DND-41 (cell line): ENCODE results near the gene SGCB.

Experiments
- ATAC-seq: fragments of 200-7000 bp; cut with Tn5 transposase; 3 replicates; pipeline ENCODE4 v1.9.1; 2021; ENCODE audit warnings: low read depth; ENCODE audit not compliant: insufficient read depth
- DNase-seq: peaks from one replicate; pipeline ENCODE4 v3.0.0-alpha.2; 2020
- H2AFZ ChIP-seq: 2 replicates; pipeline ENCODE4 v1.6.0; 2012; ENCODE audit warnings: low read depth, low read length
- H3K27ac ChIP-seq: 2 replicates; pipeline ENCODE4 v1.5.1; 2012; ENCODE audit warnings: low read length, inconsistent platforms
- H3K27me3 ChIP-seq: fragments of 200-600 bp; sonication (generic); 2 replicates; pipeline ENCODE4 v1.6.0; 2012; ENCODE audit warnings: low read length, mild to moderate bottlenecking, inconsistent platforms; ENCODE audit not compliant: insufficient read depth, poor library complexity
- H3K36me3 ChIP-seq: 2 replicates; pipeline ENCODE4 v1.5.1; 2012; ENCODE audit warnings: low read length, inconsistent platforms; ENCODE audit not compliant: insufficient read depth
- H3K4me1 ChIP-seq: 2 replicates; pipeline ENCODE4 v1.5.1; 2012; ENCODE audit warnings: mild to moderate bottlenecking, low read length; ENCODE audit not compliant: insufficient read depth
- H3K4me2 ChIP-seq: 2 replicates; pipeline ENCODE4 v1.6.0; 2012; ENCODE audit warnings: mild to moderate bottlenecking, moderate library complexity, low read length, inconsistent platforms; ENCODE audit not compliant: insufficient read depth
- H3K4me3 ChIP-seq, 2 experiments: fragments of 200-600 bp in 1 of 2; shearing (Covaris generic) in 1 of 2; 2 replicates each; pipeline ENCODE4 v1.5.1; 2012 to 2016; ENCODE audit warnings: inconsistent platforms in 2 of 2, low read length in 2 of 2, mild to moderate bottlenecking in 2 of 2, low read depth in 1 of 2, moderate library complexity in 1 of 2
- H3K79me2 ChIP-seq: 2 replicates; pipeline ENCODE4 v1.6.0; 2012; ENCODE audit warnings: low read length, inconsistent platforms; ENCODE audit not compliant: insufficient read depth
- H3K9ac ChIP-seq: 2 replicates; pipeline ENCODE4 v1.6.0; 2012; ENCODE audit warnings: low read depth, mild to moderate bottlenecking, inconsistent platforms, low read length, moderate library complexity
- H3K9me3 ChIP-seq: 2 replicates; pipeline ENCODE4 v1.5.1; 2012; ENCODE audit warnings: low read length, moderate library complexity, mild to moderate bottlenecking, inconsistent platforms; ENCODE audit not compliant: insufficient read depth, severe bottlenecking
- H4K20me1 ChIP-seq: 2 replicates; pipeline ENCODE4 v1.6.0; 2012; ENCODE audit warnings: low read length; ENCODE audit not compliant: insufficient read depth
- EZH2 ChIP-seq: IDR thresholded peaks from 3 replicates; pipeline ENCODE4 v1.6.1; 2012; ENCODE audit warnings: borderline replicate concordance, low read depth, mild to moderate bottlenecking, moderate library complexity, low read length, inconsistent platforms; ENCODE audit not compliant: severe bottlenecking
- TF ChIP-seq, protein P1 (sequence below): IDR thresholded peaks from 2 replicates; pipeline ENCODE4 v1.5.1; 2012; ENCODE audit warnings: borderline replicate concordance, low read length, moderate library complexity, mild to moderate bottlenecking; ENCODE audit not compliant: poor library complexity, severe bottlenecking; ENCODE audit errors: extremely low read depth

Gene SGCB

DNA sequence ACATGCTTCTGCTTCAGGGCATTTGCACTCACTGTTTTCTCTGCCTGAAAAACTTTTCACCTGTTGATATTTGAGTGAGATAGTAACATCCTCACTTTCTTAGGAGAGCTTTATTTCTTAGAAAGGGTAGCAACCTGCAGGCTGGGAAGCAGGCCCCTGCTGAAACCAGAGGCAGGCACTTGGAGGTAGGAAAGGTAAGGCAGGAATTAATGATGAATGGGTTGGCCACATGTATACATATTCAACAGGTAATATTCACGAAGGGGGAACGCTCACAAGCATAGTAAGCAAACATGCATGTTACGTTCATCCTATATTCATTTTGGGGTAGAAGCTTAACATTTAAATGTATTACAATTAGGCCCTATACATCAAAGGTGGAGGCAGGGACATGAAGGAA lies 16.2 kb upstream of the SGCB start:
- TF ChIP-seq, protein P1, sequence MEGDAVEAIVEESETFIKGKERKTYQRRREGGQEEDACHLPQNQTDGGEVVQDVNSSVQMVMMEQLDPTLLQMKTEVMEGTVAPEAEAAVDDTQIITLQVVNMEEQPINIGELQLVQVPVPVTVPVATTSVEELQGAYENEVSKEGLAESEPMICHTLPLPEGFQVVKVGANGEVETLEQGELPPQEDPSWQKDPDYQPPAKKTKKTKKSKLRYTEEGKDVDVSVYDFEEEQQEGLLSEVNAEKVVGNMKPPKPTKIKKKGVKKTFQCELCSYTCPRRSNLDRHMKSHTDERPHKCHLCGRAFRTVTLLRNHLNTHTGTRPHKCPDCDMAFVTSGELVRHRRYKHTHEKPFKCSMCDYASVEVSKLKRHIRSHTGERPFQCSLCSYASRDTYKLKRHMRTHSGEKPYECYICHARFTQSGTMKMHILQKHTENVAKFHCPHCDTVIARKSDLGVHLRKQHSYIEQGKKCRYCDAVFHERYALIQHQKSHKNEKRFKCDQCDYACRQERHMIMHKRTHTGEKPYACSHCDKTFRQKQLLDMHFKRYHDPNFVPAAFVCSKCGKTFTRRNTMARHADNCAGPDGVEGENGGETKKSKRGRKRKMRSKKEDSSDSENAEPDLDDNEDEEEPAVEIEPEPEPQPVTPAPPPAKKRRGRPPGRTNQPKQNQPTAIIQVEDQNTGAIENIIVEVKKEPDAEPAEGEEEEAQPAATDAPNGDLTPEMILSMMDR = no peak
- no peak for TF ChIP-seq EZH2
- ATAC-seq = no peak
- Histone ChIP-seq H3K4me1 (no peaks in the 10 kb centered on the region), H3K27ac (no peak overlapping the region), H3K9ac (no peak overlapping the region), H3K4me3 (no peak overlapping the region), H3K27me3 (no peaks in the 10 kb centered on the region), H4K20me1 (no peaks in the 10 kb centered on the region), H3K36me3 (no peaks in the 10 kb centered on the region), H2AFZ (no peak overlapping the region), H3K9me3 (peaks cover 4% of the 10 kb centered on the region), H3K79me2 (no peaks in the 10 kb centered on the region), H3K4me2 (no peak overlapping the region)
- DNase-seq = no peak

DNA sequence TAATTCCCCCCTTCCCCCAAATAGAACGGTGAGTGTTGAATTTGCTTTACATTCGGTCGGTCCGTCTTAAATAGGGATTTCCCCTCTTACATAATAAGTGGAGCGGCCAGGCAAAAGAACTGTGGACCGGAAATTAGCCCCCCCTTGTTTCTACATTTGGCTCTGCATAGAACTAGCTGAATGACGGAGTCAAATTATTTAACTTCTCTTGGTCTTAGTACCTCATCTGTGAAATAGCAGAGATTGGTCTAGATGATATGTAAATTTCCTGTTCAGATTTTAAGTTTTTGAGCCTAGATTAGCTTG lies 14.3 kb upstream of the SGCB start:
- no peak overlapping the region for H2AFZ ChIP-seq
- no peaks in the 10 kb centered on the region for H3K27me3 ChIP-seq
- TF ChIP-seq, protein P1 = no peak
- no peak for TF ChIP-seq EZH2
- H3K27ac ChIP-seq = no peak overlapping the region
- H3K9me3 ChIP-seq = peaks cover 4% of the 10 kb centered on the region
- no peaks in the 10 kb centered on the region for H4K20me1 ChIP-seq
- no peaks in the 10 kb centered on the region for H3K4me1 ChIP-seq
- no peak overlapping the region for H3K9ac ChIP-seq
- ATAC-seq (no peak), DNase-seq (no peak)
- no peaks in the 10 kb centered on the region for H3K36me3 ChIP-seq
- no peak overlapping the region for H3K4me3 ChIP-seq
- no peak overlapping the region for H3K4me2 ChIP-seq
- no peaks in the 10 kb centered on the region for H3K79me2 ChIP-seq

DNA sequence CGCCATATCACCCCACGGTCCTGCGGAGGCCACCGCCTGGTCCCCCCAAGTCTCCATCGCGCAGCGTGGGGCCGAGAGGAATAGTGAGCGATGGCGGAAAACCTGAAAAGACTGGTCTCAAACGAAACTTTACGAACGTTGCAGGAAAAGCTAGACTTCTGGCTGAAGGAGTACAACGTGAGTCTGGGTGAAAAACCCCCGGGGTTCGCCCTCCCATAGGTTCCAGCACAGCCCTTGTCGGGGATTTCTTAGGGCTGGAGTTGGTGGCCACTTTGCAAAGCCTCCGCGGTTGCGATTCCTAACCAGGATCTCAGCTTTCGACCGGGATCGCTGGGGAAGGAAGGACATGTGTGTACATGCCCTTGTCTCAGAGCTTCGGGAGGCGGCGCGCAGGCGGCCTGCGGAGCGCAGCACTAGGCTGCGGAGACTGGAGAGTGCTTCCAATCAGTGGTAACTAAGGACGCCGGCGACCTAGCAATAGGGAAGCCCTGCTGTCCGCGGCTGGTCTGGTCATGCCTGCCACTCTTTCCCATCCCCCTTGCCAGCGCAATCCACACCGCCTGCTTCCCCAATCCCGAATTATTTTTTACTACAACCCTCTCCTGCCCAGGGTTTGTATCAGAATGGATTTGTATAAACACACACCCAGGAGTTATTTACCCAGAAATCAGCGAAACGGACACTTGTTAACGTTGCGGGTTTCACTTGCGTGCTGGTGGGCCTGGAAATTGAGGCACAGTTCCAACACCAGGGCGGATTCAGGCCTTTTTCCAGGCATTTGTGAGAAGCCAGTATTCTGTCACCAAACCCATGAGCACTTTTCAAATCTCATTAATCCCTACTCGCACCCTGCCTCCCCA lies 13.7 kb upstream of the SGCB start:
- no peak overlapping the region for H3K9ac ChIP-seq

More for the DNA sequence above, 13.7 kb upstream of the SGCB start:
- no peak for TF ChIP-seq EZH2
- TF ChIP-seq, protein P1 = no peak
- no peak overlapping the region for H3K27ac ChIP-seq
- ATAC-seq (no peak), DNase-seq (no peak)
- peaks cover 4% of the 10 kb centered on the region for H3K9me3 ChIP-seq
- H2AFZ ChIP-seq = no peak overlapping the region
- no peaks in the 10 kb centered on the region for H3K27me3 ChIP-seq
- no peak overlapping the region for H3K4me3 ChIP-seq
- no peak overlapping the region for H3K4me2 ChIP-seq
- H3K4me1 ChIP-seq = no peaks in the 10 kb centered on the region
- H3K79me2 ChIP-seq = no peaks in the 10 kb centered on the region
- H3K36me3 ChIP-seq = no peaks in the 10 kb centered on the region
- no peaks in the 10 kb centered on the region for H4K20me1 ChIP-seq
